B cell (primary cell): Measurements from ENCODE around the gene DDX27. TPM values are rescaled to one million over a fixed set of nuclear protein-coding genes. Genes with fewer than 3 reads are reported as not detected.

Source experiments
- ATAC-seq: fragments of 200-7000 bp; cut with Tn5 transposase; one replicate; pipeline ENCODE4 v1.10.0; 2021; ENCODE audit warnings: low read depth, mild to moderate bottlenecking, moderate number of reproducible peaks, moderate library complexity
- CTCF ChIA-PET: fragments of 350-600 bp; sonication (Branson Sonifier 250); formaldehyde crosslinking; loops from one replicate; lab custom pipeline; 2021; ENCODE audit warnings: antibody characterized with exemption, inconsistent platforms; lab: Charles Lee
- POLR2A ChIA-PET: fragments of 350-600 bp; sonication (Branson Sonifier 250); formaldehyde crosslinking; loops from one replicate; lab custom pipeline; 2021; ENCODE audit warnings: antibody characterized with exemption; lab: Charles Lee
- DNase-seq: peaks from one replicate; pipeline ENCODE4 v3.0.0; 2013
- H2AFZ ChIP-seq: 2 replicates; pipeline ENCODE4 v1.6.1; 2012; ENCODE audit warnings: mild to moderate bottlenecking, low read depth, low read length; ENCODE audit not compliant: insufficient read depth, poor library complexity, severe bottlenecking
- H3K27ac ChIP-seq, 2 donors: 1 replicate in 1 of 2; 2 replicates in 1 of 2; pipeline ENCODE4 v1.5.1; 2012 to 2013; ENCODE audit warnings: low read length in 2 of 2, mild to moderate bottlenecking in 2 of 2, moderate library complexity in 1 of 2
- H3K27me3 ChIP-seq, 4 experiments: fragments of 200-600 bp in 1 of 4; sonication (generic) in 1 of 4; replicated peaks in 1 of 4; 1 replicate in 2 of 4; 2 replicates in 2 of 4; pipeline versions ENCODE4 v1.6.1 to v1.7.0; 2013 to 2016; ENCODE audit warnings: low read length in 3 of 4, mild to moderate bottlenecking in 2 of 4, mixed read lengths in 1 of 4, moderate library complexity in 1 of 4; ENCODE audit not compliant: insufficient read depth in 4 of 4, control insufficient read depth in 3 of 4; ENCODE audit errors: control extremely low read depth in 1 of 4
- H3K36me3 ChIP-seq, 2 experiments: replicated peaks in 1 of 2; 1 replicate in 1 of 2; 2 replicates in 1 of 2; pipeline versions ENCODE4 v1.6.1 to v1.7.1; 2013; ENCODE audit warnings: low read length in 1 of 2; ENCODE audit not compliant: insufficient read depth in 2 of 2, control insufficient read depth in 1 of 2; ENCODE audit errors: control extremely low read depth in 1 of 2, extremely low read depth in 1 of 2
- H3K4me1 ChIP-seq, 2 donors: fragments of 200-600 bp in 1 of 2; sonication (generic) in 1 of 2; 1 replicate in 1 of 2; 2 replicates in 1 of 2; pipeline versions ENCODE4 v1.5.1 to v1.6.1; 2013 to 2017; ENCODE audit warnings: low read length in 2 of 2; ENCODE audit not compliant: control insufficient read depth in 2 of 2, insufficient read depth in 2 of 2
- H3K4me2 ChIP-seq: replicated peaks from 2 replicates; pipeline ENCODE3; 2012; ENCODE audit warnings: mild to moderate bottlenecking, low read depth, low read length; ENCODE audit not compliant: poor library complexity, severe bottlenecking
- H3K4me3 ChIP-seq, 5 experiments: fragments of 200-600 bp in 1 of 5; sonication (generic) in 1 of 5; 1 replicate in 3 of 5; 2 replicates in 2 of 5; pipeline versions ENCODE4 v1.5.1 to v1.7.0; 2011 to 2016; ENCODE audit warnings: low read length in 4 of 5, mild to moderate bottlenecking in 4 of 5, low read depth in 2 of 5, control low read depth in 1 of 5, moderate library complexity in 1 of 5; ENCODE audit not compliant: insufficient read depth in 1 of 5; ENCODE audit errors: control extremely low read depth in 1 of 5, extremely low read depth in 1 of 5
- H3K79me2 ChIP-seq: fragments of 200-600 bp; sonication (generic); one replicate; pipeline ENCODE4 v1.6.0; 2016; ENCODE audit warnings: low read length; ENCODE audit not compliant: control insufficient read depth, insufficient read depth
- H3K9ac ChIP-seq: fragments of 200-600 bp; sonication (generic); 2 replicates; pipeline ENCODE4 v1.6.1; 2017; ENCODE audit warnings: mild to moderate bottlenecking, low read length, moderate library complexity
- H3K9me3 ChIP-seq, 3 donors: one replicate each; pipeline versions ENCODE4 v1.6.1 to v1.7.1; 2013; ENCODE audit warnings: low read length in 2 of 3; ENCODE audit not compliant: control insufficient read depth in 2 of 3, insufficient read depth in 1 of 3; ENCODE audit errors: control extremely low read depth in 1 of 3
- H4K20me1 ChIP-seq: 2 replicates; pipeline ENCODE4 v1.6.0; 2012; ENCODE audit warnings: mild to moderate bottlenecking, low read length; ENCODE audit not compliant: insufficient read depth, control insufficient read depth, poor library complexity, severe bottlenecking
- H3K27ac Mint-ChIP-seq: one replicate; pipeline ENCODE4 v1.8.0; 2021; ENCODE audit warnings: mixed read lengths
- H3K27me3 Mint-ChIP-seq: one replicate; pipeline ENCODE4 v1.8.0; 2021; ENCODE audit warnings: mixed read lengths
- H3K4me1 Mint-ChIP-seq: one replicate; pipeline ENCODE4 v1.8.0; 2021; ENCODE audit warnings: mixed read lengths
- H3K4me3 Mint-ChIP-seq: one replicate; pipeline ENCODE4 v1.8.0; 2021; ENCODE audit warnings: mixed read lengths
- H3K9me3 Mint-ChIP-seq: one replicate; pipeline ENCODE4 v1.8.0; 2022; ENCODE audit warnings: mixed read lengths; ENCODE audit not compliant: insufficient read depth
- CTCF ChIP-seq: fragments of 200-600 bp; IDR thresholded peaks from one replicate; pipeline ENCODE4 v1.8.0; 2022; ENCODE audit warnings: antibody characterized with exemption, mild to moderate bottlenecking
- EZH2 ChIP-seq: IDR thresholded peaks from 2 replicates; pipeline ENCODE4 v1.6.1; 2012; ENCODE audit warnings: borderline replicate concordance, low read depth, mild to moderate bottlenecking, moderate library complexity, low read length; ENCODE audit not compliant: insufficient read depth, poor library complexity, severe bottlenecking
- WGBS: methylation state at CpG from one replicate; pipeline ENCODE4 v1.1.5; 2013; ENCODE audit warnings: missing lambda C conversion rate; ENCODE audit not compliant: insufficient coverage; 5-methylcytosine and 5-hydroxymethylcytosine counted together
- intact Hi-C: fragments of 100-400 bp; cut with micrococcal nuclease; formaldehyde crosslinking; loops from one replicate; pipeline ENCODE4 v1.10.0; 2022
- polyA plus RNA-seq: library from polyadenylated mRNA; depleted of rRNA; stranded (reverse); fragments of >200 nt; gene quantifications from 2 replicates; pipeline ENCODE4 v1.2.3, GENCODE V29; 2012
- total RNA-seq, 2 donors: library from RNA; stranded (reverse); fragments of 120-200 nt in 1 of 2; gene quantifications; 1 replicate in 1 of 2; 2 replicates in 1 of 2; pipeline versions ENCODE4 v1.2.3 to v1.2.4, GENCODE V29; 2013 to 2022

Gene DDX27
- total and polyA plus RNA-seq, 2 donors (not counting 1 experiment from before 2014, with no cell fraction given), result 55.0 to 74.6 TPM

DNA sequence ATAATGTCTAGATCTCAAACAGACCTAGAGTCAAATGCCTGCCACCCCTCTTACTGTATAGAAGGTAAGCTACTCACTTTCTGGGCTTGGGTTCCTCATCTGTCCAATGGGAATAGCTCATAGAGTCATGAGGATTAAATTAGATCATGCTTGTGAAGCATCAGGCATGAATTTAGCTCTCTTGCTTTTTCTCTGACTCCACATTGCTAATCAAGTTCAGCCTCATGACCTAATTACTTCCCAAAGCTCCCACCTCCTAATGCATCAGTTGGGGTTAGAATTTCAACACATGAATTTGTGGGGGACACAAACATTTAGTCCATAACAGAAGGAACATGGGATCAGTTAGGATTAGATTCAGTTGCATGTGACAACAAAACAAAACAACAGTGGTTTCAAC is 4.6 kb upstream of the DDX27 start:
- ATAC-seq, result no peak
- H4K20me1 ChIP-seq, result no peaks in the 10 kb centered on the region
- no peak for DNase-seq
- Mint-ChIP-seq H3K4me3 (no peak overlapping the region), H3K4me1 (peaks cover 8% of the 10 kb centered on the region), H3K27ac (no peak overlapping the region), H3K9me3 (peaks cover 4% of the 10 kb centered on the region), H3K27me3 (no peaks in the 10 kb centered on the region)
- H3K9me3 ChIP-seq, result peaks cover 4 to 8% (median 7%) of the 10 kb centered on the region in 3 donors
- H3K4me1 ChIP-seq, result peaks cover 6 to 14% of the 10 kb centered on the region in 2 donors
- ChIA-PET POLR2A (interaction anchor here (0.6 kb wide), 2 partner anchors 38 to 87 kb away, joined by 3 to 6 read pairs; no protein-coding TSS in a partner anchor), CTCF (interaction anchor here (0.7 to 6.1 kb wide), 6 partner anchors 9 to 80 kb away, joined by 3 to 149 read pairs (median 4); no protein-coding TSS in a partner anchor)
- peaks cover 0 to 2% (median 0%) of the 10 kb centered on the region in 4 experiments for H3K27me3 ChIP-seq
- H3K4me3 ChIP-seq, result no peak overlapping the region
- intact Hi-C loops, result no loop called here
- TF ChIP-seq EZH2, result no peak
- no peak for TF ChIP-seq CTCF
- H3K4me2 ChIP-seq, result no peak overlapping the region
- peaks cover 3% of the 10 kb centered on the region for H3K79me2 ChIP-seq
- H2AFZ ChIP-seq, result no peak overlapping the region
- no peak overlapping the region for H3K9ac ChIP-seq
- no peaks in the 10 kb centered on the region for H3K36me3 ChIP-seq
- H3K27ac ChIP-seq, result no peak overlapping the region

DNA sequence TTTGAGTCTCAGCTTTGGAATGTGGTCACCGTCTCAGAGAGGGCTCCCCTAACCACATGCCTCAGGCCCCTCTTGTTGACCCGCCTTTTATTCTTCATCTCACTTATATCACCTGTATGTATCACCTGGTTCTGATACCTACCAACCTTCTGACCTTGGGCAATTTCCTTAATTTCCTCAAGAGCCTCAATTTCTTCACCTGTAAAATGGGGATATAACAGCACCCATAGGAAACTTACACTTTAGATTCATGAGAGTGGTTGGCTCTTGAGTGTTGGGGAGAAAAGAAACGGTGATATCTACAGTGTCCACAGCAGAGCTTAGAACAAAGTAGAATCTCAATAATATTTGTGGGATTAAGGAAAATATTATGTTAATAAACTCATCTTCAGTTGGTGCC is 4.0 kb upstream of the DDX27 start:
- no peak overlapping the region for H3K4me3 ChIP-seq
- Mint-ChIP-seq H3K9me3 (peaks cover 1% of the 10 kb centered on the region), H3K4me1 (peaks cover 14% of the 10 kb centered on the region), H3K27me3 (no peaks in the 10 kb centered on the region), H3K27ac (no peak overlapping the region), H3K4me3 (no peak overlapping the region)
- H3K4me1 ChIP-seq, result peaks cover 11 to 20% of the 10 kb centered on the region in 2 donors
- H3K4me2 ChIP-seq, result no peak overlapping the region
- H3K36me3 ChIP-seq, result no peaks in the 10 kb centered on the region
- H3K9me3 ChIP-seq, result peaks cover 0 to 4% (median 2%) of the 10 kb centered on the region in 3 donors
- no peak overlapping the region for H3K27ac ChIP-seq
- no peaks in the 10 kb centered on the region for H4K20me1 ChIP-seq
- no peak for ATAC-seq
- intact Hi-C loops, result loop anchor here (5.0 kb wide), 1 partner anchor 293 kb away; the partner anchor contains the start of gene ARFGEF2
- TF ChIP-seq EZH2, result no peak
- TF ChIP-seq CTCF, result no peak
- ChIA-PET POLR2A (no interaction called here), CTCF (interaction anchor here (1.1 to 6.1 kb wide), 5 partner anchors 15 to 81 kb away, joined by 3 to 149 read pairs (median 4); no protein-coding TSS in a partner anchor)
- 100% methylated on average over 1 of the region's 3 CpGs for WGBS
- H3K9ac ChIP-seq, result no peak overlapping the region
- no peak overlapping the region for H2AFZ ChIP-seq
- no peak for DNase-seq
- peaks cover 0 to 2% (median 0%) of the 10 kb centered on the region in 4 experiments for H3K27me3 ChIP-seq
- H3K79me2 ChIP-seq, result peaks cover 9% of the 10 kb centered on the region
